ENCODE measurements around the gene TTC28. TPM values are rescaled to one million over a fixed set of nuclear protein-coding genes. Genes with fewer than 3 reads are reported as not detected.

The TTC28 gene
- polyA plus RNA-seq, 1 donor from 2014 or later, result 14.8 TPM

- Histone ChIP-seq H3K9ac (ENCODE audit: low read length) (no peak overlapping the region), H3K79me2 (replicated peaks; ENCODE audit: insufficient read depth, low read length) (no peaks in the 10 kb centered on the region), H3K4me3 (ENCODE audit: low read length) (no peak overlapping the region), H3K36me3 (ENCODE audit: insufficient read depth, low read length) (no peaks in the 10 kb centered on the region), H3K27ac (ENCODE audit: low read length) (no peak overlapping the region), H2AFZ (ENCODE audit: low read depth, low read length) (no peak overlapping the region), H3K9me3 (ENCODE audit: low read length) (no peaks in the 10 kb centered on the region), H3K27me3 (ENCODE audit: insufficient read depth, low read depth, low read length) (no peaks in the 10 kb centered on the region), H3F3A (ENCODE audit: insufficient read depth, low read length, poor library complexity, severe bottlenecking) (peaks cover 6% of the 10 kb centered on the region), H4K20me1 (ENCODE audit: insufficient read depth) (no peaks in the 10 kb centered on the region), H3K9me2 (ENCODE audit: insufficient read depth, low read length) (no peaks in the 10 kb centered on the region), H3K4me2 (ENCODE audit: low read length) (no peak overlapping the region)
- TF ChIP-seq EZH2 (IDR thresholded peaks at IDR 0.05; ENCODE audit: borderline replicate concordance, insufficient read depth, low read length, poor library complexity, severe bottlenecking) (no peak), MXI1 (conservative IDR thresholded peaks at IDR 0.05; ENCODE audit: poor library complexity, severe bottlenecking) (no peak), POLR2AphosphoS5 (IDR thresholded peaks at IDR 0.05) (no peak), TAF1 (IDR thresholded peaks at IDR 0.05; ENCODE audit: low read depth) (no peak), SMC3 (conservative IDR thresholded peaks at IDR 0.05; ENCODE audit: poor library complexity) (no peak), EP300 (conservative IDR thresholded peaks at IDR 0.05; ENCODE audit: poor library complexity, severe bottlenecking) (no peak), RAD21 (conservative IDR thresholded peaks at IDR 0.05) (no peak), REST (IDR thresholded peaks at IDR 0.05; ENCODE audit: borderline replicate concordance) (no peak)
- TF ChIP-seq, protein P1, sequence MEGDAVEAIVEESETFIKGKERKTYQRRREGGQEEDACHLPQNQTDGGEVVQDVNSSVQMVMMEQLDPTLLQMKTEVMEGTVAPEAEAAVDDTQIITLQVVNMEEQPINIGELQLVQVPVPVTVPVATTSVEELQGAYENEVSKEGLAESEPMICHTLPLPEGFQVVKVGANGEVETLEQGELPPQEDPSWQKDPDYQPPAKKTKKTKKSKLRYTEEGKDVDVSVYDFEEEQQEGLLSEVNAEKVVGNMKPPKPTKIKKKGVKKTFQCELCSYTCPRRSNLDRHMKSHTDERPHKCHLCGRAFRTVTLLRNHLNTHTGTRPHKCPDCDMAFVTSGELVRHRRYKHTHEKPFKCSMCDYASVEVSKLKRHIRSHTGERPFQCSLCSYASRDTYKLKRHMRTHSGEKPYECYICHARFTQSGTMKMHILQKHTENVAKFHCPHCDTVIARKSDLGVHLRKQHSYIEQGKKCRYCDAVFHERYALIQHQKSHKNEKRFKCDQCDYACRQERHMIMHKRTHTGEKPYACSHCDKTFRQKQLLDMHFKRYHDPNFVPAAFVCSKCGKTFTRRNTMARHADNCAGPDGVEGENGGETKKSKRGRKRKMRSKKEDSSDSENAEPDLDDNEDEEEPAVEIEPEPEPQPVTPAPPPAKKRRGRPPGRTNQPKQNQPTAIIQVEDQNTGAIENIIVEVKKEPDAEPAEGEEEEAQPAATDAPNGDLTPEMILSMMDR (IDR thresholded peaks at IDR 0.05; ENCODE audit: poor library complexity, severe bottlenecking), result no peak
Observed at GRCh38 chr22:27972732-27973698, 706.6 kb downstream of the TTC28 start.

DNA sequence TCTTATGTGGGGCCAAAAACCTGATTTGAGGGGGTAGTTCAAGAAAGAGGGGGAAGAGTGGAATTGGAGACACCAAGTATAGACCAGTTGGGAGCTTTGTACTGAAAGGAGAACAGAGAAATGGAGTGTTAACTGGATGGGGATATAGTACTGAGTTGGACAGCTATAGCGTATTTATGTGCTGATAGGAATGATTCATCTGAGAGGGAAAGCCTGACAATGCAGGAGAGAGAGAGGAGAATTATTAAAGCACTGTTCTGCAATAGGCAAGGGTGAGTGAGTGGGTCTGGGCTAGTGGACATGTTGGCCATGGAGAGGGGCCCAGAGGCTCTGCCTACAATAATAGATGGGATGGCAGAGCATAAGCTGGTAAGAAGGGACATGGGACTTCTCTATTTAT, 707.7 kb downstream of the TTC28 start:
- Histone ChIP-seq H2AFZ (ENCODE audit: low read depth, low read length) (no peak overlapping the region), H3K9me3 (ENCODE audit: low read length) (no peaks in the 10 kb centered on the region), H3K36me3 (ENCODE audit: insufficient read depth, low read length) (no peaks in the 10 kb centered on the region), H3F3A (ENCODE audit: insufficient read depth, low read length, poor library complexity, severe bottlenecking) (peaks cover 6% of the 10 kb centered on the region), H3K4me3 (ENCODE audit: low read length) (no peak overlapping the region), H3K4me2 (ENCODE audit: low read length) (no peak overlapping the region), H3K9me2 (ENCODE audit: insufficient read depth, low read length) (no peaks in the 10 kb centered on the region), H4K20me1 (ENCODE audit: insufficient read depth) (no peaks in the 10 kb centered on the region), H3K27ac (ENCODE audit: low read length) (no peak overlapping the region), H3K27me3 (ENCODE audit: insufficient read depth, low read depth, low read length) (no peaks in the 10 kb centered on the region), H3K9ac (ENCODE audit: low read length) (no peak overlapping the region), H3K79me2 (replicated peaks; ENCODE audit: insufficient read depth, low read length) (no peaks in the 10 kb centered on the region)
- TF ChIP-seq, protein P1 (IDR thresholded peaks at IDR 0.05; ENCODE audit: poor library complexity, severe bottlenecking), result no peak
- TF ChIP-seq RAD21 (conservative IDR thresholded peaks at IDR 0.05) (no peak), EZH2 (IDR thresholded peaks at IDR 0.05; ENCODE audit: borderline replicate concordance, insufficient read depth, low read length, poor library complexity, severe bottlenecking) (no peak), MXI1 (conservative IDR thresholded peaks at IDR 0.05; ENCODE audit: poor library complexity, severe bottlenecking) (no peak), POLR2AphosphoS5 (IDR thresholded peaks at IDR 0.05) (no peak), SMC3 (conservative IDR thresholded peaks at IDR 0.05; ENCODE audit: poor library complexity) (no peak), TAF1 (IDR thresholded peaks at IDR 0.05; ENCODE audit: low read depth) (no peak), EP300 (conservative IDR thresholded peaks at IDR 0.05; ENCODE audit: poor library complexity, severe bottlenecking) (no peak), REST (IDR thresholded peaks at IDR 0.05; ENCODE audit: borderline replicate concordance) (no peak)

Data from neural cell (in vitro differentiated cells).